Fibroblast of lung (primary cell): ENCODE results near the gene MIER2. TPM values are rescaled to one million over a fixed set of nuclear protein-coding genes. Genes with fewer than 3 reads are reported as not detected.

Source experiments
- DNase-seq, 2 donors: peaks; one replicate each; pipeline versions ENCODE4 v3.0.0 to v3.0.0-alpha.2; 2010; ENCODE audit warnings: low read depth in 2 of 2
- H2AFZ ChIP-seq: 2 replicates; pipeline ENCODE4 v1.5.1; 2012; ENCODE audit warnings: low read length, control low read depth, inconsistent platforms
- H3K27ac ChIP-seq: 2 replicates; pipeline ENCODE4 v1.5.1; 2011; ENCODE audit warnings: low read length, control low read depth; ENCODE audit not compliant: insufficient read depth
- H3K27me3 ChIP-seq: 2 replicates; pipeline ENCODE4 v1.5.1; 2011; ENCODE audit warnings: mild to moderate bottlenecking, low read length; ENCODE audit not compliant: control insufficient read depth, insufficient read depth
- H3K36me3 ChIP-seq: 2 replicates; pipeline ENCODE4 v1.5.1; 2011; ENCODE audit warnings: low read length; ENCODE audit not compliant: control insufficient read depth, insufficient read depth
- H3K4me1 ChIP-seq: 2 replicates; pipeline ENCODE4 v1.5.1; 2011; ENCODE audit warnings: low read length; ENCODE audit not compliant: control insufficient read depth, insufficient read depth; ENCODE audit errors: extremely low read depth
- H3K4me2 ChIP-seq: 2 replicates; pipeline ENCODE4 v1.5.1; 2011; ENCODE audit warnings: low read length, control low read depth; ENCODE audit not compliant: insufficient read depth; ENCODE audit errors: extremely low read depth
- H3K4me3 ChIP-seq, 4 experiments: fragments of 200-600 bp in 1 of 4; sonication (generic) in 1 of 4; replicated peaks in 1 of 4; 2 replicates each; pipeline ENCODE4 v1.5.1; 2011 to 2016; ENCODE audit warnings: low read length in 4 of 4, low read depth in 3 of 4, mild to moderate bottlenecking in 3 of 4, control low read depth in 2 of 4, inconsistent platforms in 1 of 4, mixed read lengths in 1 of 4; ENCODE audit not compliant: insufficient read depth in 1 of 4; ENCODE audit errors: control extremely low read depth in 1 of 4
- H3K79me2 ChIP-seq: 2 replicates; pipeline ENCODE4 v1.5.1; 2012; ENCODE audit warnings: mild to moderate bottlenecking, low read length, inconsistent platforms; ENCODE audit not compliant: control insufficient read depth, insufficient read depth
- H3K9ac ChIP-seq: 2 replicates; pipeline ENCODE4 v1.5.1; 2011; ENCODE audit warnings: mild to moderate bottlenecking, low read length, control low read depth; ENCODE audit not compliant: insufficient read depth
- H3K9me3 ChIP-seq: 2 replicates; pipeline ENCODE4 v1.5.1; 2012; ENCODE audit warnings: low read depth, low read length; ENCODE audit not compliant: control insufficient read depth, insufficient read depth
- H4K20me1 ChIP-seq: 2 replicates; pipeline ENCODE4 v1.5.1; 2011; ENCODE audit warnings: low read length; ENCODE audit not compliant: control insufficient read depth, insufficient read depth; ENCODE audit errors: extremely low read depth
- CTCF ChIP-seq, 2 donors: IDR thresholded peaks in 1 of 2; conservative IDR thresholded peaks in 1 of 2; 1 replicate in 1 of 2; 2 replicates in 1 of 2; pipeline ENCODE4 v1.5.1; 2011 to 2012; ENCODE audit warnings: low read length in 2 of 2, control low read depth in 1 of 2, inconsistent platforms in 1 of 2, low read depth in 1 of 2, mild to moderate bottlenecking in 1 of 2
- EZH2 ChIP-seq: IDR thresholded peaks from 2 replicates; pipeline ENCODE4 v1.5.1; 2012; ENCODE audit warnings: low read length, control low read depth, mild to moderate bottlenecking; ENCODE audit errors: missing control alignments
- polyA plus RNA-seq, 2 donors: library from polyadenylated mRNA; depleted of rRNA in 1 of 2; stranded (reverse) in 1 of 2; unstranded in 1 of 2; fragments of >200 nt; gene quantifications; 2 replicates each; pipeline ENCODE4 v1.2.1, GENCODE V29; 2011 to 2012; ENCODE audit warnings: missing spikeins in 1 of 2
- total RNA-seq: library from RNA; depleted of rRNA; stranded (reverse); fragments of >200 nt; gene quantifications from 2 replicates; pipeline ENCODE4 v1.2.1, GENCODE V29; 2014

MIER2 gene
- total and polyA plus RNA-seq, 2 donors (not counting 1 experiment from before 2014, with no cell fraction given) = 13.7 to 20.6 TPM

- Histone ChIP-seq H3K27ac (no peak overlapping the region), H4K20me1 (no peaks in the 10 kb centered on the region), H2AFZ (no peak overlapping the region), H3K4me1 (no peaks in the 10 kb centered on the region), H3K9me3 (peaks cover 3% of the 10 kb centered on the region), H3K36me3 (no peaks in the 10 kb centered on the region), H3K27me3 (no peaks in the 10 kb centered on the region), H3K9ac (no peak overlapping the region), H3K4me3 (no peak overlapping the region), H3K4me2 (no peak overlapping the region), H3K79me2 (no peaks in the 10 kb centered on the region)
- no peak for DNase-seq
- no peak for TF ChIP-seq EZH2
- TF ChIP-seq CTCF (conservative IDR thresholded peaks at IDR 0.05 in 1 of 2, IDR thresholded peaks at IDR 0.05 in 1 of 2; ENCODE audit: low read depth in 1 of 2, low read length in 2 of 2) = no peak
Observed at GRCh38 chr19:391726-392374, 47.3 kb upstream of the MIER2 start.

GRCh38 chr19:391207-391557 is 46.6 kb upstream of the MIER2 start:
- Histone ChIP-seq H3K4me3 (no peak overlapping the region), H3K4me1 (no peaks in the 10 kb centered on the region), H3K9ac (no peak overlapping the region), H4K20me1 (no peaks in the 10 kb centered on the region), H3K27me3 (no peaks in the 10 kb centered on the region), H3K36me3 (no peaks in the 10 kb centered on the region), H3K4me2 (no peak overlapping the region), H2AFZ (no peak overlapping the region), H3K9me3 (peaks cover 3% of the 10 kb centered on the region), H3K27ac (no peak overlapping the region), H3K79me2 (no peaks in the 10 kb centered on the region)
- DNase-seq = no peak
- TF ChIP-seq CTCF (conservative IDR thresholded peaks at IDR 0.05 in 1 of 2, IDR thresholded peaks at IDR 0.05 in 1 of 2; ENCODE audit: low read depth in 1 of 2, low read length in 2 of 2) = no peak

GRCh38 chr19:390386-391206 is 46.0 kb upstream of the MIER2 start:
- no peaks in the 10 kb centered on the region for H4K20me1 ChIP-seq
- no peaks in the 10 kb centered on the region for H3K36me3 ChIP-seq
- TF ChIP-seq CTCF (conservative IDR thresholded peaks at IDR 0.05 in 1 of 2, IDR thresholded peaks at IDR 0.05 in 1 of 2; ENCODE audit: low read depth in 1 of 2, low read length in 2 of 2) = no peak
- no peak for TF ChIP-seq EZH2
- H2AFZ ChIP-seq = no peak overlapping the region
- H3K27ac ChIP-seq = no peak overlapping the region
- H3K4me1 ChIP-seq = no peaks in the 10 kb centered on the region
- H3K4me2 ChIP-seq = no peak overlapping the region
- no peak for DNase-seq
- H3K4me3 ChIP-seq = no peak overlapping the region
- H3K9ac ChIP-seq = no peak overlapping the region
- H3K27me3 ChIP-seq = no peaks in the 10 kb centered on the region
- no peaks in the 10 kb centered on the region for H3K79me2 ChIP-seq
- H3K9me3 ChIP-seq = peaks cover under 1% of the 10 kb centered on the region
